H1 (cell line): ENCODE data around the gene TAF12. TPM values are rescaled to one million over a fixed set of nuclear protein-coding genes. Genes with fewer than 3 reads are reported as not detected.
A peak's percentile ranks its signal among the peaks of the same experiment; 100 is the strongest.

Experiments
- CTCF ChIA-PET: fragments of 300-600 bp; sonication (Branson Sonifier 250); formaldehyde crosslinking; loops from one replicate; lab custom pipeline; 2021; ENCODE audit not compliant: partially characterized antibody; lab: Charles Lee
- POLR2A ChIA-PET: fragments of 300-600 bp; sonication (Branson Sonifier 250); formaldehyde crosslinking; loops from one replicate; lab custom pipeline; 2021; ENCODE audit warnings: inconsistent platforms; ENCODE audit not compliant: partially characterized antibody; lab: Charles Lee
- DNase-seq, 2 experiments: peaks; one replicate each; pipeline versions ENCODE4 v3.0.0 to v3.0.0-alpha.2; 2010 to 2022; ENCODE audit warnings: low spot score in 2 of 2, low read depth in 1 of 2, mixed read lengths in 1 of 2
- FAIRE-seq: peaks from 2 replicates; lab custom pipeline; 2011; peaks lifted over from hg19 to GRCh38; lab: Jason Lieb, UNC
- H2AFZ ChIP-seq: 2 replicates; pipeline ENCODE4 v1.8.1; 2012; ENCODE audit warnings: low read length, inconsistent platforms
- H2AK5ac ChIP-seq: 2 replicates; pipeline ENCODE4 v1.6.1; 2013; ENCODE audit warnings: low read depth, low read length
- H2BK120ac ChIP-seq: replicated peaks from 2 replicates; pipeline ENCODE3; 2013; ENCODE audit warnings: low read depth, low read length, inconsistent platforms
- H2BK12ac ChIP-seq: 2 replicates; pipeline ENCODE4 v1.6.1; 2013; ENCODE audit warnings: low read depth, low read length
- H2BK15ac ChIP-seq: 2 replicates; pipeline ENCODE4 v1.6.1; 2013; ENCODE audit warnings: low read length
- H2BK20ac ChIP-seq: 2 replicates; pipeline ENCODE4 v1.6.1; 2013; ENCODE audit warnings: low read length
- H2BK5ac ChIP-seq: 2 replicates; pipeline ENCODE4 v1.6.1; 2013; ENCODE audit warnings: low read depth, low read length
- H3K14ac ChIP-seq: 2 replicates; pipeline ENCODE4 v1.6.1; 2013; ENCODE audit warnings: inconsistent platforms; ENCODE audit not compliant: insufficient read length
- H3K18ac ChIP-seq: 2 replicates; pipeline ENCODE4 v1.6.1; 2013; ENCODE audit warnings: low read length; ENCODE audit errors: extremely low read depth
- H3K23ac ChIP-seq: 2 replicates; pipeline ENCODE4 v1.6.1; 2013; ENCODE audit warnings: inconsistent platforms; ENCODE audit not compliant: insufficient read length
- H3K23me2 ChIP-seq: 2 replicates; pipeline ENCODE4 v1.6.1; 2013; ENCODE audit warnings: low read depth, low read length
- H3K27ac ChIP-seq: 2 replicates; pipeline ENCODE4 v1.6.1; 2011; ENCODE audit warnings: low read depth, low read length, inconsistent platforms
- H3K27me3 ChIP-seq, 4 experiments: replicated peaks in 1 of 4; 1 replicate in 1 of 4; 2 replicates in 3 of 4; pipeline versions ENCODE4 v1.6.1 to v1.8.1; 2011 to 2013; ENCODE audit warnings: low read length in 3 of 4, mild to moderate bottlenecking in 3 of 4, inconsistent platforms in 2 of 4, mixed read lengths in 2 of 4, moderate library complexity in 1 of 4; ENCODE audit not compliant: control insufficient read depth in 3 of 4, insufficient read depth in 3 of 4; ENCODE audit errors: extremely low read depth in 1 of 4
- H3K36me3 ChIP-seq, 4 experiments: 2 replicates each; pipeline versions ENCODE4 v1.6.1 to v1.8.1; 2011 to 2013; ENCODE audit warnings: mild to moderate bottlenecking in 4 of 4, low read length in 3 of 4, moderate library complexity in 2 of 4, control low read depth in 1 of 4, inconsistent platforms in 1 of 4; ENCODE audit not compliant: insufficient read depth in 4 of 4, control insufficient read depth in 2 of 4
- H3K4ac ChIP-seq: replicated peaks from 2 replicates; pipeline ENCODE3; 2013; ENCODE audit warnings: low read length, low read depth, mixed read lengths, inconsistent platforms; ENCODE audit not compliant: insufficient read length
- H3K4me1 ChIP-seq, 4 experiments: replicated peaks in 1 of 4; 1 replicate in 1 of 4; 2 replicates in 3 of 4; pipeline versions ENCODE4 v1.6.1 to v1.8.1; 2011 to 2013; ENCODE audit warnings: low read length in 3 of 4, inconsistent platforms in 2 of 4, mixed read lengths in 1 of 4; ENCODE audit not compliant: insufficient read depth in 4 of 4, control insufficient read depth in 3 of 4
- H3K4me2 ChIP-seq, 2 experiments: 2 replicates each; pipeline versions ENCODE4 v1.6.1 to v1.8.1; 2011 to 2013; ENCODE audit warnings: low read depth in 2 of 2, low read length in 2 of 2, control low read depth in 1 of 2, inconsistent platforms in 1 of 2, mild to moderate bottlenecking in 1 of 2; ENCODE audit not compliant: insufficient read depth in 1 of 2
- H3K4me3 ChIP-seq, 4 experiments: fragments of 200-600, 300-600 bp in 1 of 4; sonication (generic), shearing (Covaris generic), sonication (Bioruptor Twin) in 1 of 4; 2 replicates each; pipeline versions ENCODE4 v1.5.1 to v1.8.1; 2011 to 2016; ENCODE audit warnings: low read length in 4 of 4, low read depth in 3 of 4, control low read depth in 2 of 4, inconsistent platforms in 2 of 4, mild to moderate bottlenecking in 2 of 4, mixed read lengths in 1 of 4, moderate library complexity in 1 of 4; ENCODE audit not compliant: insufficient read depth in 2 of 4; ENCODE audit errors: extremely low read depth in 1 of 4
- H3K56ac ChIP-seq: replicated peaks from 2 replicates; pipeline ENCODE3; 2013; ENCODE audit warnings: low read depth, mild to moderate bottlenecking, mixed read lengths, low read length, inconsistent platforms; ENCODE audit not compliant: insufficient read length
- H3K79me1 ChIP-seq: 2 replicates; pipeline ENCODE4 v1.6.1; 2013; ENCODE audit warnings: low read depth, low read length, control low read depth
- H3K79me2 ChIP-seq, 2 experiments: 2 replicates each; pipeline versions ENCODE4 v1.6.1 to v1.8.1; 2012 to 2013; ENCODE audit warnings: low read length in 2 of 2, mild to moderate bottlenecking in 2 of 2, inconsistent platforms in 1 of 2; ENCODE audit not compliant: insufficient read depth in 2 of 2, control insufficient read depth in 1 of 2
- H3K9ac ChIP-seq, 4 experiments: replicated peaks in 1 of 4; 1 replicate in 1 of 4; 2 replicates in 3 of 4; pipeline versions ENCODE4 v1.6.1 to v1.8.1; 2011 to 2013; ENCODE audit warnings: low read depth in 3 of 4, low read length in 3 of 4, control low read depth in 2 of 4, mild to moderate bottlenecking in 2 of 4, moderate library complexity in 2 of 4, inconsistent platforms in 1 of 4; ENCODE audit errors: extremely low read depth in 1 of 4
- H3K9me3 ChIP-seq, 2 experiments: 2 replicates each; pipeline versions ENCODE4 v1.6.1 to v1.8.1; 2012 to 2013; ENCODE audit warnings: mild to moderate bottlenecking in 2 of 2, moderate library complexity in 2 of 2, control low read depth in 1 of 2, inconsistent platforms in 1 of 2, low read depth in 1 of 2, low read length in 1 of 2, mixed read lengths in 1 of 2; ENCODE audit not compliant: insufficient read depth in 2 of 2
- H4K20me1 ChIP-seq, 2 experiments: replicated peaks in 1 of 2; 2 replicates each; pipeline versions ENCODE3 to v1.8.1; 2011 to 2013; ENCODE audit warnings: inconsistent platforms in 2 of 2, low read length in 2 of 2, mild to moderate bottlenecking in 1 of 2; ENCODE audit not compliant: insufficient read depth in 2 of 2, control insufficient read depth in 1 of 2
- H4K5ac ChIP-seq: 2 replicates; pipeline ENCODE4 v1.6.1; 2013; ENCODE audit warnings: low read length, low read depth, mixed read lengths, inconsistent platforms; ENCODE audit not compliant: insufficient read length
- H4K8ac ChIP-seq: 2 replicates; pipeline ENCODE4 v1.8.0; 2013; ENCODE audit warnings: mild to moderate bottlenecking, moderate library complexity, low read length, inconsistent platforms; ENCODE audit not compliant: insufficient read depth; ENCODE audit errors: extremely low read depth
- H4K91ac ChIP-seq: replicated peaks from 2 replicates; pipeline ENCODE3; 2013; ENCODE audit warnings: low read length, mixed read lengths, inconsistent platforms; ENCODE audit not compliant: insufficient read length
- ASH2L ChIP-seq: fragments of 200-600, 300-600 bp; sonication (generic); IDR thresholded peaks from one replicate; pipeline ENCODE4 v1.7.1; 2017; ENCODE audit warnings: low read length
- ATF3 ChIP-seq: IDR thresholded peaks from 2 replicates; pipeline ENCODE4 v1.6.1; 2011; ENCODE audit warnings: low read depth, mild to moderate bottlenecking, low read length; ENCODE audit not compliant: insufficient read depth
- BACH1 ChIP-seq: IDR thresholded peaks from 2 replicates; pipeline ENCODE4 v1.6.1; 2012; ENCODE audit warnings: low read length, improper control_type of control experiment
- JUN ChIP-seq: IDR thresholded peaks from 2 replicates; pipeline ENCODE4 v1.6.1; 2011; ENCODE audit warnings: low read depth, mild to moderate bottlenecking, improper control_type of control experiment, low read length
- NANOG ChIP-seq: IDR thresholded peaks from 2 replicates; pipeline ENCODE4 v1.6.1; 2011; ENCODE audit warnings: low read length, low read depth, mild to moderate bottlenecking, inconsistent platforms; ENCODE audit not compliant: insufficient read depth, poor library complexity, severe bottlenecking
- NRF1 ChIP-seq: IDR thresholded peaks from 2 replicates; pipeline ENCODE4 v1.6.1; 2011; ENCODE audit warnings: mild to moderate bottlenecking, low read depth, low read length, improper control_type of control experiment
- POLR2A ChIP-seq, 2 experiments: IDR thresholded peaks; 1 replicate in 1 of 2; 2 replicates in 1 of 2; pipeline ENCODE4 v1.6.1; 2011; ENCODE audit warnings: low read depth in 2 of 2, low read length in 2 of 2, mild to moderate bottlenecking in 2 of 2; ENCODE audit errors: control extremely low read depth in 1 of 2
- POU5F1 ChIP-seq: IDR thresholded peaks from 2 replicates; pipeline ENCODE4 v1.6.1; 2011; ENCODE audit warnings: low read depth, mild to moderate bottlenecking, low read length, moderate library complexity
- RXRA ChIP-seq: IDR thresholded peaks from 2 replicates; pipeline ENCODE4 v1.6.1; 2011; ENCODE audit warnings: low read depth, mild to moderate bottlenecking, low read length, moderate library complexity; ENCODE audit not compliant: insufficient read depth
- TAF1 ChIP-seq: IDR thresholded peaks from 2 replicates; pipeline ENCODE4 v1.6.1; 2011; ENCODE audit warnings: mild to moderate bottlenecking, low read depth, low read length
- YY1 ChIP-seq: IDR thresholded peaks from 2 replicates; pipeline ENCODE4 v1.6.1; 2011; ENCODE audit warnings: low read depth, mild to moderate bottlenecking, low read length
- WGBS, 2 experiments: shearing (Covaris generic) in 1 of 2; methylation state at CpG; one replicate each; pipeline versions ENCODE4 v1.1.6 to v1.1.7; 2013 to 2015; ENCODE audit warnings: low lambda C conversion rate in 2 of 2, mixed read lengths in 2 of 2, inconsistent platforms in 1 of 2, low coverage in 1 of 2, missing lambda C conversion rate in 1 of 2; ENCODE audit not compliant: insufficient replicate concordance in 2 of 2, insufficient coverage in 1 of 2, insufficient read length in 1 of 2; ENCODE audit errors: extremely low coverage in 1 of 2, missing lambda C conversion rate in 1 of 2; 5-methylcytosine and 5-hydroxymethylcytosine counted together
- polyA plus RNA-seq, 7 experiments: library from polyadenylated mRNA; depleted of rRNA in 3 of 7; stranded (reverse) in 5 of 7; unstranded in 2 of 7; fragments of >200 nt in 5 of 7; fragments of 200-250 nt in 2 of 7; gene quantifications; 1 replicate in 5 of 7; 2 replicates in 1 of 7; 4 replicates in 1 of 7; pipeline versions ENCODE4 v1.2.1 to v1.2.3, GENCODE V29; 2011 to 2013; ENCODE audit warnings: missing spikeins in 2 of 7, mixed read lengths in 2 of 7
- total RNA-seq: library from RNA; stranded (reverse); fragmentation: NEBNext Ultra II Directional; extraction: Animal tissue kit (Norgen Biotek cat#: 25700); gene quantifications from 2 replicates; pipeline ENCODE4 v1.2.1, GENCODE V29; 2021
- TF ChIP-seq, protein P1 (sequence below): IDR thresholded peaks from 2 replicates; pipeline ENCODE4 v1.6.1; 2012; ENCODE audit warnings: inconsistent platforms

The TAF12 gene
- total and polyA plus RNA-seq, 2 of the 8 experiments (the other 6 are each of a cell fraction or from before 2014, with no cell fraction given), result 25.1 to 27.2 TPM

GRCh38 chr1:28648008-28648473 lies 5.2 kb upstream of the TAF12 start:
- no peak overlapping the region for H3K23ac ChIP-seq
- DNase-seq, result peak; percentile 76 to 90
- H2AK5ac ChIP-seq, result 0 out of 2 replicates have a peak overlapping the region, but pooled peaks have one; percentile 69
- no peaks in the 10 kb centered on the region for H3K79me2 ChIP-seq
- no peaks in the 10 kb centered on the region for H3K9me3 ChIP-seq
- no peak for FAIRE-seq
- H2BK15ac ChIP-seq, result no peak overlapping the region
- H2BK5ac ChIP-seq, result peak overlapping the region; percentile 95
- peak overlapping the region; percentile 41 to 57 (median 45) for H3K4me3 ChIP-seq
- peak overlapping the region; percentile 40 to 88 (median 66) for H3K9ac ChIP-seq
- H2AFZ ChIP-seq, result 0 out of 2 replicates have a peak overlapping the region, but pooled peaks have one; percentile 15
- peak overlapping the region; percentile 87 for H3K4ac ChIP-seq
- no peaks in the 10 kb centered on the region for H3K27me3 ChIP-seq
- POLR2A ChIA-PET, result interaction anchor here (0.6 to 9.3 kb wide), 48 partner anchors 8 to 408 kb away, joined by 3 to 132 read pairs (median 5); partner anchors contain the start of genes GMEB1, MED18, PHACTR4 and RCC1
- CTCF ChIA-PET, result interaction anchor here (0.6 to 1.1 kb wide), 3 partner anchors 88 to 254 kb away, joined by 3 to 6 read pairs (median 3); partner anchors contain the start of gene YTHDF2
- peaks cover 3% of the 10 kb centered on the region; the same call in 1 of the 2 replicates for H3K23me2 ChIP-seq
- H2BK12ac ChIP-seq, result 0 out of 2 replicates have a peak overlapping the region, but pooled peaks have one; percentile 10
- peak overlapping the region; percentile 61 for H3K56ac ChIP-seq
- 0 out of 2 replicates have a peak overlapping the region, but pooled peaks have one; percentile 16 for H3K18ac ChIP-seq
- no peaks in the 10 kb centered on the region for H3K79me1 ChIP-seq
- H3K36me3 ChIP-seq, result no peaks in the 10 kb centered on the region
- H2BK20ac ChIP-seq, result no peak overlapping the region
- peak overlapping the region; percentile 63 for H4K8ac ChIP-seq
- peak overlapping the region; percentile 8 for H2BK120ac ChIP-seq
- peak overlapping the region; percentile 77 to 85 for H3K4me2 ChIP-seq
- H3K4me1 ChIP-seq, result peaks cover 0 to 5% (median 4%) of the 10 kb centered on the region in 4 experiments; a peak in 4 of 7 replicates
- no peaks in the 10 kb centered on the region for H4K20me1 ChIP-seq
- H3K14ac ChIP-seq, result no peak overlapping the region
- WGBS, 2 experiments, result 12% methylated on average over 18 of the region's 18 CpGs; no CpG with 5 or more reads in 1 of the 2 experiments
- peak overlapping the region; percentile 99 for H3K27ac ChIP-seq
- H4K5ac ChIP-seq, result peak overlapping the region; percentile 90
- peak overlapping the region; percentile 56 for H4K91ac ChIP-seq
- no peak for TF ChIP-seq BACH1
- TF ChIP-seq, protein P1, sequence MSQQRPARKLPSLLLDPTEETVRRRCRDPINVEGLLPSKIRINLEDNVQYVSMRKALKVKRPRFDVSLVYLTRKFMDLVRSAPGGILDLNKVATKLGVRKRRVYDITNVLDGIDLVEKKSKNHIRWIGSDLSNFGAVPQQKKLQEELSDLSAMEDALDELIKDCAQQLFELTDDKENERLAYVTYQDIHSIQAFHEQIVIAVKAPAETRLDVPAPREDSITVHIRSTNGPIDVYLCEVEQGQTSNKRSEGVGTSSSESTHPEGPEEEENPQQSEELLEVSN, result peak; percentile 9; the same call in 1 of the 2 replicates
- TF ChIP-seq NANOG, result no peak
- TF ChIP-seq NRF1, result peak; percentile 54
- TF ChIP-seq ATF3, result no peak
- TF ChIP-seq YY1, result peak; percentile 39; the same call in 1 of the 2 replicates
- peak; percentile 66 for TF ChIP-seq ASH2L
- TF ChIP-seq JUN, result no peak
- peak; percentile 66 for TF ChIP-seq TAF1
- TF ChIP-seq RXRA, result no peak
- TF ChIP-seq POU5F1, result no peak
- TF ChIP-seq POLR2A (IDR thresholded peaks at IDR 0.05; ENCODE audit: control extremely low read depth in 1 of 2, low read depth in 2 of 2, low read length in 2 of 2), result no peak
